CD14-positive monocyte (primary cell): ENCODE data around the gene MRPL30. TPM values are rescaled to one million over a fixed set of nuclear protein-coding genes. Genes with fewer than 3 reads are reported as not detected.

Source experiments
- DNase-seq, 3 donors: peaks; one replicate each; pipeline ENCODE4 v3.0.0-alpha.2; 2011 to 2022
- H2AFZ ChIP-seq: 2 replicates; pipeline ENCODE4 v1.6.0; 2012; ENCODE audit warnings: mild to moderate bottlenecking, low read depth, low read length, inconsistent platforms; ENCODE audit not compliant: insufficient read depth, poor library complexity, severe bottlenecking
- H3K27ac ChIP-seq, 2 donors: 1 replicate in 1 of 2; 2 replicates in 1 of 2; pipeline ENCODE4 v1.5.1; 2012 to 2013; ENCODE audit warnings: low read length in 2 of 2, control low read depth in 1 of 2, inconsistent platforms in 1 of 2, low read depth in 1 of 2, mild to moderate bottlenecking in 1 of 2
- H3K27me3 ChIP-seq, 2 donors: one replicate each; pipeline versions ENCODE4 v1.6.0 to v1.6.1; 2011 to 2013; ENCODE audit warnings: low read length in 2 of 2; ENCODE audit not compliant: control insufficient read depth in 2 of 2, insufficient read depth in 2 of 2
- H3K36me3 ChIP-seq, 2 donors: replicated peaks in 1 of 2; 1 replicate in 1 of 2; 2 replicates in 1 of 2; pipeline versions ENCODE4 v1.5.1 to v1.6.1; 2012 to 2013; ENCODE audit warnings: low read length in 2 of 2, control low read depth in 1 of 2, inconsistent platforms in 1 of 2, mild to moderate bottlenecking in 1 of 2; ENCODE audit not compliant: insufficient read depth in 2 of 2, control insufficient read depth in 1 of 2
- H3K4me1 ChIP-seq, 2 donors: 1 replicate in 1 of 2; 2 replicates in 1 of 2; pipeline versions ENCODE4 v1.5.1 to v1.6.1; 2012 to 2013; ENCODE audit warnings: low read length in 2 of 2, control low read depth in 1 of 2, inconsistent platforms in 1 of 2, mild to moderate bottlenecking in 1 of 2, moderate library complexity in 1 of 2; ENCODE audit not compliant: insufficient read depth in 2 of 2, control insufficient read depth in 1 of 2
- H3K4me2 ChIP-seq: replicated peaks from 2 replicates; pipeline ENCODE3; 2012; ENCODE audit warnings: low read length, moderate library complexity, mild to moderate bottlenecking; ENCODE audit not compliant: poor library complexity, severe bottlenecking; ENCODE audit errors: extremely low read depth
- H3K4me3 ChIP-seq, 3 experiments: fragments of 200-600 bp in 1 of 3; sonication (generic) in 1 of 3; replicated peaks in 1 of 3; 1 replicate in 2 of 3; 2 replicates in 1 of 3; pipeline ENCODE4 v1.5.1; 2011 to 2013; ENCODE audit warnings: low read length in 3 of 3, mild to moderate bottlenecking in 3 of 3, control low read depth in 2 of 3, low read depth in 2 of 3, inconsistent platforms in 1 of 3, moderate library complexity in 1 of 3
- H3K79me2 ChIP-seq: 2 replicates; pipeline ENCODE4 v1.6.0; 2012; ENCODE audit warnings: mild to moderate bottlenecking, control low read depth, inconsistent platforms, low read length, moderate library complexity; ENCODE audit not compliant: insufficient read depth
- H3K9ac ChIP-seq: 2 replicates; pipeline ENCODE4 v1.6.0; 2017; ENCODE audit warnings: low read length, mild to moderate bottlenecking; ENCODE audit not compliant: insufficient read depth, poor library complexity, severe bottlenecking
- H3K9me3 ChIP-seq, 2 donors: replicated peaks in 1 of 2; 1 replicate in 1 of 2; 2 replicates in 1 of 2; pipeline versions ENCODE4 v1.5.1 to v1.6.1; 2012 to 2013; ENCODE audit warnings: low read length in 2 of 2, control low read depth in 1 of 2; ENCODE audit not compliant: control insufficient read depth in 1 of 2, insufficient read depth in 1 of 2
- H4K20me1 ChIP-seq: 2 replicates; pipeline ENCODE4 v1.6.0; 2012; ENCODE audit warnings: mild to moderate bottlenecking, low read length, control low read depth, moderate library complexity; ENCODE audit not compliant: insufficient read depth
- H3K27ac Mint-ChIP-seq, 7 donors: one replicate each; pipeline ENCODE4 v1.8.0; 2020; ENCODE audit warnings: mild to moderate bottlenecking in 7 of 7, mixed read lengths in 7 of 7, moderate library complexity in 6 of 7, inconsistent platforms in 2 of 7
- H3K27me3 Mint-ChIP-seq, 3 donors: one replicate each; pipeline ENCODE4 v1.8.0; 2021 to 2022; ENCODE audit warnings: low read depth in 3 of 3, mild to moderate bottlenecking in 3 of 3, mixed read lengths in 3 of 3, moderate library complexity in 3 of 3, inconsistent platforms in 1 of 3
- H3K36me3 Mint-ChIP-seq, 2 donors: one replicate each; pipeline ENCODE4 v1.8.0; 2020; ENCODE audit warnings: mixed read lengths in 2 of 2, inconsistent platforms in 1 of 2, mild to moderate bottlenecking in 1 of 2
- H3K4me1 Mint-ChIP-seq: one replicate; pipeline ENCODE4 v1.8.0; 2020; ENCODE audit warnings: mild to moderate bottlenecking, mixed read lengths
- H3K4me3 Mint-ChIP-seq, 2 donors: one replicate each; pipeline ENCODE4 v1.8.0; 2020; ENCODE audit warnings: mild to moderate bottlenecking in 2 of 2, mixed read lengths in 2 of 2, moderate library complexity in 1 of 2
- H3K9me3 Mint-ChIP-seq, 7 donors: one replicate each; pipeline ENCODE4 v1.8.0; 2020 to 2022; ENCODE audit warnings: mixed read lengths in 7 of 7, mild to moderate bottlenecking in 6 of 7, moderate library complexity in 6 of 7, inconsistent platforms in 2 of 7
- WGBS: methylation state at CpG from one replicate; pipeline ENCODE4 v1.1.5; 2013; ENCODE audit warnings: missing lambda C conversion rate; ENCODE audit not compliant: insufficient coverage; 5-methylcytosine and 5-hydroxymethylcytosine counted together
- intact Hi-C, 2 donors: fragments of 100-400 bp; cut with micrococcal nuclease; formaldehyde crosslinking; loops; one replicate each; pipeline versions ENCODE4 v1.15.0 to v1.15.1; 2023
- polyA plus RNA-seq, 3 donors: library from polyadenylated mRNA; depleted of rRNA in 1 of 3; unstranded in 2 of 3; stranded (reverse) in 1 of 3; fragments of 300-500 nt in 2 of 3; fragments of >200 nt in 1 of 3; fragmentation: Illumina TruSeq in 2 of 3; gene quantifications; 1 replicate in 2 of 3; 2 replicates in 1 of 3; pipeline ENCODE4 v1.2.3, GENCODE V29; 2012 to 2021
- small RNA-seq: library from RNA; depleted of rRNA; stranded (forward); fragments of <200 nt; gene quantifications from one replicate; pipeline ENCODE3, GENCODE V24; 2012; ENCODE audit warnings: low read depth; ENCODE audit not compliant: insufficient read length
- TF ChIP-seq, protein P1 (sequence below): fragments of 200-600 bp; IDR thresholded peaks from one replicate; pipeline ENCODE4 v1.8.0; 2022; ENCODE audit warnings: antibody characterized with exemption, mild to moderate bottlenecking

The MRPL30 gene
- polyA plus RNA-seq, 3 donors: 6.3 to 14.2 (median 9.7) TPM

DNA sequence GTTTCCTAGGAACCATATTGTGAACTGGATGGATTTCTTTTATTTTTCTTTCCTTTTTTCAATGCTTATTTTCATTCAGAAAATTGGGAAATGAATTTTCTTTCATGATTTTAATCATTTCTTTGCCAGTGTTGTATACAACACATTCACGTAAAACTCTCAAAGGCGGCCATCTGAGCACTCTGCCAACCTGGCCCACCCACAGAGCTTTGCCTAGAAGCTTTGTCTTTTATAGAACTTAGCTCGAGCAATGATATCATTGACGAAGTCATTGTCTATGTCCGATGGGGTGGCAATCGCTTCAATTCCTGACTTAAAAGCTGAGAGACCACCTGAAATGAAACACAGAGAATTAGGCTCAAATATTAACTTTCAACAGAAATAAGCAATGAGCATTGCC, 61.2 kb downstream of the MRPL30 start:
- Histone ChIP-seq H3K9ac (no peak overlapping the region), H3K4me2 (no peak overlapping the region), H3K9me3 (no peaks in the 10 kb centered on the region), H4K20me1 (no peaks in the 10 kb centered on the region), H3K4me3 (no peak overlapping the region), H2AFZ (no peak overlapping the region), H3K79me2 (no peaks in the 10 kb centered on the region), H3K27ac (no peak overlapping the region), H3K4me1 (no peaks in the 10 kb centered on the region), H3K27me3 (no peaks in the 10 kb centered on the region), H3K36me3 (no peaks in the 10 kb centered on the region)
- Mint-ChIP-seq H3K4me3 (no peak overlapping the region), H3K27ac (no peak overlapping the region), H3K27me3 (no peaks in the 10 kb centered on the region), H3K36me3 (no peaks in the 10 kb centered on the region), H3K4me1 (no peaks in the 10 kb centered on the region), H3K9me3 (peaks cover 0 to 2% (median 0%) of the 10 kb centered on the region in 7 donors)
- TF ChIP-seq, protein P1, sequence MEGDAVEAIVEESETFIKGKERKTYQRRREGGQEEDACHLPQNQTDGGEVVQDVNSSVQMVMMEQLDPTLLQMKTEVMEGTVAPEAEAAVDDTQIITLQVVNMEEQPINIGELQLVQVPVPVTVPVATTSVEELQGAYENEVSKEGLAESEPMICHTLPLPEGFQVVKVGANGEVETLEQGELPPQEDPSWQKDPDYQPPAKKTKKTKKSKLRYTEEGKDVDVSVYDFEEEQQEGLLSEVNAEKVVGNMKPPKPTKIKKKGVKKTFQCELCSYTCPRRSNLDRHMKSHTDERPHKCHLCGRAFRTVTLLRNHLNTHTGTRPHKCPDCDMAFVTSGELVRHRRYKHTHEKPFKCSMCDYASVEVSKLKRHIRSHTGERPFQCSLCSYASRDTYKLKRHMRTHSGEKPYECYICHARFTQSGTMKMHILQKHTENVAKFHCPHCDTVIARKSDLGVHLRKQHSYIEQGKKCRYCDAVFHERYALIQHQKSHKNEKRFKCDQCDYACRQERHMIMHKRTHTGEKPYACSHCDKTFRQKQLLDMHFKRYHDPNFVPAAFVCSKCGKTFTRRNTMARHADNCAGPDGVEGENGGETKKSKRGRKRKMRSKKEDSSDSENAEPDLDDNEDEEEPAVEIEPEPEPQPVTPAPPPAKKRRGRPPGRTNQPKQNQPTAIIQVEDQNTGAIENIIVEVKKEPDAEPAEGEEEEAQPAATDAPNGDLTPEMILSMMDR: no peak
- DNase-seq: no peak
- WGBS: 89% methylated on average over 5 of the region's 6 CpGs
- intact Hi-C loops: no loop called here

Small RNA genes lying within 50 kb of the gene (small RNA-seq; reads per million reads assigned to genes)
- gene AC092587.1: not detected

Other genes starting within 250 kb of the MRPL30 start
- under 1 TPM; 0.12 to 0.35 (median 0.28) TPM for gene CRACDL, start 245.0 kb upstream of the MRPL30 start, polyA plus RNA-seq
- under 1 TPM; 0.09 to 0.29 (median 0.11) TPM for gene C2orf15, start 39.5 kb upstream of the MRPL30 start, polyA plus RNA-seq
- 1 to 10 TPM in 1 of 3 donors, under 1 TPM in 2; 0.32 to 2.2 (median 0.79) TPM for gene TSGA10, start 26.2 kb upstream of the MRPL30 start, polyA plus RNA-seq
- gene LIPT1, start 26.2 kb upstream of the MRPL30 start, polyA plus RNA-seq: 1 to 10 TPM; 6.1 to 8.2 (median 7.5) TPM
- gene MITD1, start 126 bp upstream of the MRPL30 start, polyA plus RNA-seq: 10 to 100 TPM; 24.9 to 33.8 (median 25.4) TPM
- not detected for gene LYG2, start 74.5 kb downstream of the MRPL30 start, polyA plus RNA-seq
- 1 to 10 TPM in 1 of 3 donors, under 1 TPM in 1, not detected in 1; 0.29 to 5.6 TPM for gene LYG1, start 120.0 kb downstream of the MRPL30 start, polyA plus RNA-seq
- gene TXNDC9, start 155.1 kb downstream of the MRPL30 start, polyA plus RNA-seq: 10 to 100 TPM in 2 of 3 donors, 1 to 10 TPM in 1; 8.8 to 45.6 (median 40.3) TPM
- 1 to 10 TPM in 2 of 3 donors, under 1 TPM in 1; 0.58 to 3.2 (median 1.5) TPM for gene EIF5B, start 156.2 kb downstream of the MRPL30 start, polyA plus RNA-seq